HCT116 (cell line): ENCODE measurements around the gene RCOR1. TPM values are rescaled to one million over a fixed set of nuclear protein-coding genes. Genes with fewer than 3 reads are reported as not detected.

ENCODE experiments used
- ATAC-seq: fragments of 200-7000 bp; cut with Tn5 transposase; 2 replicates; pipeline ENCODE4 v1.9.1; 2020; ENCODE audit warnings: mild to moderate bottlenecking, moderate library complexity
- BruUV-seq: library from RNA; stranded (reverse); fragments of 400-500 nt; replicated peaks from 2 replicates; lab custom pipeline; 2021; lab: Mats Ljungman, UMichigan
- CTCF ChIA-PET: fragments of 300-600 bp; sonication (Branson Sonifier 250); formaldehyde crosslinking; loops from one replicate; lab custom pipeline; 2021; ENCODE audit warnings: antibody characterized with exemption; lab: Charles Lee
- POLR2A ChIA-PET: fragments of 300-600, 350-600 bp; sonication (Branson Sonifier 250); formaldehyde crosslinking; loops from one replicate; lab custom pipeline; 2021; ENCODE audit warnings: antibody characterized with exemption; lab: Charles Lee
- RAD21 ChIA-PET, 2 experiments: fragments of 300-600 bp; sonication (Branson Sonifier 250); formaldehyde crosslinking; loops; one replicate each; lab custom pipeline; 2023; ENCODE audit warnings: low total read pairs in 2 of 2; ENCODE audit not compliant: uncharacterized antibody in 2 of 2, unreplicated experiment in 2 of 2, low non-redundant PET in 1 of 2; lab: Charles Lee
- DNase-seq: peaks from one replicate; pipeline ENCODE4 v3.0.0-alpha.2; 2010; ENCODE audit warnings: low read depth, low spot score
- H2AFZ ChIP-seq: fragments of 200-600 bp; shearing (Covaris generic), sonication (generic); 2 replicates; pipeline ENCODE4 v1.6.1; 2017; ENCODE audit warnings: low read depth, mixed run types, mixed read lengths, antibody characterized with exemption, low read length; ENCODE audit not compliant: poor library complexity, severe bottlenecking
- H3K27ac ChIP-seq: 2 replicates; pipeline ENCODE4 v1.5.1; 2012; ENCODE audit warnings: low read depth, low read length
- H3K27me3 ChIP-seq: fragments of 200-600 bp; sonication (generic); 2 replicates; pipeline ENCODE4 v1.6.1; 2016; ENCODE audit warnings: mixed run types, low read length, mixed read lengths; ENCODE audit not compliant: insufficient read depth
- H3K36me3 ChIP-seq, 2 experiments: fragments of 200-500 bp in 1 of 2; fragments of 200-600 bp in 1 of 2; sonication (Bioruptor generic) in 1 of 2; sonication (generic) in 1 of 2; 2 replicates each; pipeline versions ENCODE4 v1.5.1 to v1.6.1; 2014 to 2016; ENCODE audit warnings: low read length in 2 of 2, inconsistent platforms in 1 of 2, mixed read lengths in 1 of 2, mixed run types in 1 of 2; ENCODE audit not compliant: insufficient read depth in 2 of 2, control insufficient read depth in 1 of 2
- H3K4me1 ChIP-seq, 2 experiments: fragments of 200-600 bp in 1 of 2; sonication (generic) in 1 of 2; 2 replicates each; pipeline versions ENCODE4 v1.5.1 to v1.6.1; 2012 to 2017; ENCODE audit warnings: low read length in 2 of 2, inconsistent platforms in 1 of 2, mild to moderate bottlenecking in 1 of 2, mixed read lengths in 1 of 2, mixed run types in 1 of 2, moderate library complexity in 1 of 2; ENCODE audit not compliant: insufficient read depth in 2 of 2, control insufficient read depth in 1 of 2
- H3K4me2 ChIP-seq: fragments of 200-600 bp; sonication (generic); 2 replicates; pipeline ENCODE4 v1.6.1; 2017; ENCODE audit warnings: mixed run types, low read length, mixed read lengths
- H3K4me3 ChIP-seq, 2 experiments: fragments of 200-600 bp in 1 of 2; sonication (generic) in 1 of 2; replicated peaks in 1 of 2; 2 replicates each; pipeline ENCODE4 v1.5.1; 2011 to 2016; ENCODE audit warnings: low read length in 2 of 2, control low read depth in 1 of 2, low read depth in 1 of 2, mild to moderate bottlenecking in 1 of 2, mixed read lengths in 1 of 2, mixed run types in 1 of 2
- H3K79me2 ChIP-seq: fragments of 200-600 bp; sonication (generic); 2 replicates; pipeline ENCODE4 v1.6.1; 2017; ENCODE audit warnings: mild to moderate bottlenecking, mixed run types, low read length, moderate library complexity, mixed read lengths; ENCODE audit not compliant: insufficient read depth
- H3K9ac ChIP-seq: fragments of 200-600 bp; sonication (generic); 2 replicates; pipeline ENCODE4 v1.6.1; 2016; ENCODE audit warnings: low read length, mixed read lengths
- H3K9me2 ChIP-seq: fragments of 200-600 bp; sonication (generic), shearing (Covaris generic); 2 replicates; pipeline ENCODE4 v1.6.1; 2017; ENCODE audit warnings: mixed run types, mild to moderate bottlenecking, moderate library complexity; ENCODE audit not compliant: insufficient read depth
- H3K9me3 ChIP-seq, 2 experiments: fragments of 200-500 bp in 1 of 2; fragments of 200-600 bp in 1 of 2; sonication (Bioruptor generic) in 1 of 2; sonication (generic) in 1 of 2; 2 replicates each; pipeline ENCODE4 v1.6.1; 2014 to 2017; ENCODE audit warnings: low read length in 2 of 2, mixed read lengths in 2 of 2, inconsistent platforms in 1 of 2, low read depth in 1 of 2, mild to moderate bottlenecking in 1 of 2, mixed run types in 1 of 2, moderate library complexity in 1 of 2; ENCODE audit not compliant: control insufficient read depth in 1 of 2, insufficient read depth in 1 of 2
- H4K20me1 ChIP-seq: fragments of 200-600 bp; sonication (generic), shearing (Covaris generic); 2 replicates; pipeline ENCODE4 v1.6.1; 2017; ENCODE audit warnings: mixed run types, mild to moderate bottlenecking, moderate library complexity; ENCODE audit not compliant: insufficient read depth
- JUND ChIP-seq: IDR thresholded peaks from 2 replicates; pipeline ENCODE4 v1.6.1; 2012
- POLR2A ChIP-seq: IDR thresholded peaks from 2 replicates; pipeline ENCODE4 v1.7.0; 2011; ENCODE audit warnings: borderline replicate concordance; ENCODE audit not compliant: insufficient read depth, insufficient read length; ENCODE audit errors: extremely low read depth
- POLR2AphosphoS5 ChIP-seq: IDR thresholded peaks from 2 replicates; pipeline ENCODE4 v1.6.1; 2011; ENCODE audit warnings: mild to moderate bottlenecking, low read depth, low read length, moderate library complexity
- YY1 ChIP-seq: IDR thresholded peaks from 2 replicates; pipeline ENCODE4 v1.6.1; 2011; ENCODE audit warnings: low read length, low read depth, moderate library complexity, mild to moderate bottlenecking; ENCODE audit not compliant: insufficient replicate concordance; ENCODE audit errors: extremely low read depth
- intact Hi-C: fragments of 100-400 bp; cut with micrococcal nuclease; formaldehyde crosslinking; loops from 2 replicates; pipeline ENCODE4 v1.10.0; 2022
- total RNA-seq: library from RNA; stranded (reverse); gene quantifications from one replicate; pipeline ENCODE4 v1.2.1, GENCODE V29; 2021; ENCODE audit not compliant: unreplicated experiment
- TF ChIP-seq, protein P1 (sequence below): IDR thresholded peaks from 2 replicates; pipeline ENCODE4 v1.6.1; 2012
- TF ChIP-seq, protein P2 (sequence below): IDR thresholded peaks from 2 replicates; pipeline ENCODE4 v1.6.1; 2012; ENCODE audit warnings: low read depth

Gene RCOR1
- total RNA-seq, 1 experiment from 2014 or later: 30.7 TPM

DNA sequence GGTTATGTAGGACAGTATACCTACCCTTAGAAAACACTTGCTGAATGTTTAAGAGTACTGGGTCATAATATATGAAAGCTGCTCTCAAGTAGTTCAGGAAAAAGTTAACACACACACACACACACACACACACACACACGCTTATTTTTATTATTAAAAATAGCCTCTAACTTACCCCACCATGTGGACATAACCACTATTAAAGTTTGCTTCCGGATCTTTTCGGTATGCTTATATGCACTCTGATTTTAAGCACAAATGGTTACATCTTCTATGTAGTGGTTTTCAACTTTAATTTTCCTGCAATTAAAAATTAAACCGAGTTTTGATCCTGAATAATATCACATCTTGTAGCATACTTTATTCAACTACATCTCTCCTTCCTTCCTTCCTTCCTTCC is 99.9 kb downstream of the RCOR1 start:
- BruUV-seq: no TSS peak
- intact Hi-C loops: no loop called here
- Histone ChIP-seq H3K9ac (no peak overlapping the region), H3K79me2 (peaks cover 86% of the 10 kb centered on the region), H3K4me3 (no peak overlapping the region), H4K20me1 (peaks cover 5% of the 10 kb centered on the region; the same call in 1 of the 2 replicates), H2AFZ (no peak overlapping the region), H3K27me3 (no peaks in the 10 kb centered on the region), H3K36me3 (no peaks in the 10 kb centered on the region), H3K27ac (no peak overlapping the region), H3K4me1 (no peaks in the 10 kb centered on the region; a peak in 3 of 4 replicates), H3K4me2 (no peak overlapping the region), H3K9me3 (no peaks in the 10 kb centered on the region), H3K9me2 (no peaks in the 10 kb centered on the region)
- ChIA-PET POLR2A (no interaction called here), CTCF (no interaction called here), RAD21 (interaction anchor here in 1 of 2 experiments (0.7 kb wide), 1 partner anchor 58 kb away, joined by 3 read pairs; no protein-coding TSS in a partner anchor)
- ATAC-seq (no peak), DNase-seq (no peak)
- no peak for TF ChIP-seq POLR2A
- TF ChIP-seq, protein P1, sequence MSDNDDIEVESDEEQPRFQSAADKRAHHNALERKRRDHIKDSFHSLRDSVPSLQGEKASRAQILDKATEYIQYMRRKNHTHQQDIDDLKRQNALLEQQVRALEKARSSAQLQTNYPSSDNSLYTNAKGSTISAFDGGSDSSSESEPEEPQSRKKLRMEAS: no peak
- no peak for TF ChIP-seq POLR2AphosphoS5
- no peak for TF ChIP-seq JUND
- TF ChIP-seq, protein P2, sequence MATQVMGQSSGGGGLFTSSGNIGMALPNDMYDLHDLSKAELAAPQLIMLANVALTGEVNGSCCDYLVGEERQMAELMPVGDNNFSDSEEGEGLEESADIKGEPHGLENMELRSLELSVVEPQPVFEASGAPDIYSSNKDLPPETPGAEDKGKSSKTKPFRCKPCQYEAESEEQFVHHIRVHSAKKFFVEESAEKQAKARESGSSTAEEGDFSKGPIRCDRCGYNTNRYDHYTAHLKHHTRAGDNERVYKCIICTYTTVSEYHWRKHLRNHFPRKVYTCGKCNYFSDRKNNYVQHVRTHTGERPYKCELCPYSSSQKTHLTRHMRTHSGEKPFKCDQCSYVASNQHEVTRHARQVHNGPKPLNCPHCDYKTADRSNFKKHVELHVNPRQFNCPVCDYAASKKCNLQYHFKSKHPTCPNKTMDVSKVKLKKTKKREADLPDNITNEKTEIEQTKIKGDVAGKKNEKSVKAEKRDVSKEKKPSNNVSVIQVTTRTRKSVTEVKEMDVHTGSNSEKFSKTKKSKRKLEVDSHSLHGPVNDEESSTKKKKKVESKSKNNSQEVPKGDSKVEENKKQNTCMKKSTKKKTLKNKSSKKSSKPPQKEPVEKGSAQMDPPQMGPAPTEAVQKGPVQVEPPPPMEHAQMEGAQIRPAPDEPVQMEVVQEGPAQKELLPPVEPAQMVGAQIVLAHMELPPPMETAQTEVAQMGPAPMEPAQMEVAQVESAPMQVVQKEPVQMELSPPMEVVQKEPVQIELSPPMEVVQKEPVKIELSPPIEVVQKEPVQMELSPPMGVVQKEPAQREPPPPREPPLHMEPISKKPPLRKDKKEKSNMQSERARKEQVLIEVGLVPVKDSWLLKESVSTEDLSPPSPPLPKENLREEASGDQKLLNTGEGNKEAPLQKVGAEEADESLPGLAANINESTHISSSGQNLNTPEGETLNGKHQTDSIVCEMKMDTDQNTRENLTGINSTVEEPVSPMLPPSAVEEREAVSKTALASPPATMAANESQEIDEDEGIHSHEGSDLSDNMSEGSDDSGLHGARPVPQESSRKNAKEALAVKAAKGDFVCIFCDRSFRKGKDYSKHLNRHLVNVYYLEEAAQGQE: no peak
- TF ChIP-seq YY1: no peak
